Vagina (tissue), 2 donors: Measurements from ENCODE around the gene AMOTL2.

Source experiments
- POLR2AphosphoS5 ChIP-seq, 2 donors: sonication (generic); formaldehyde crosslinking; IDR thresholded peaks; one replicate each; pipeline ENCODE4 v1.9.0; 2017; ENCODE audit warnings: antibody characterized with exemption in 2 of 2, mild to moderate bottlenecking in 2 of 2, low read depth in 1 of 2; ENCODE audit not compliant: insufficient read depth in 1 of 2
- TF ChIP-seq, protein P1 (sequence below), 3 experiments: fragments of 450-650 bp in 2 of 3; fragments of 200-600 bp in 1 of 3; sonication (generic) in 1 of 3; IDR thresholded peaks; one replicate each; pipeline ENCODE4 v1.5.1; 2017 to 2019; ENCODE audit warnings: antibody characterized with exemption in 3 of 3, mild to moderate bottlenecking in 2 of 3, moderate library complexity in 2 of 3

DNA sequence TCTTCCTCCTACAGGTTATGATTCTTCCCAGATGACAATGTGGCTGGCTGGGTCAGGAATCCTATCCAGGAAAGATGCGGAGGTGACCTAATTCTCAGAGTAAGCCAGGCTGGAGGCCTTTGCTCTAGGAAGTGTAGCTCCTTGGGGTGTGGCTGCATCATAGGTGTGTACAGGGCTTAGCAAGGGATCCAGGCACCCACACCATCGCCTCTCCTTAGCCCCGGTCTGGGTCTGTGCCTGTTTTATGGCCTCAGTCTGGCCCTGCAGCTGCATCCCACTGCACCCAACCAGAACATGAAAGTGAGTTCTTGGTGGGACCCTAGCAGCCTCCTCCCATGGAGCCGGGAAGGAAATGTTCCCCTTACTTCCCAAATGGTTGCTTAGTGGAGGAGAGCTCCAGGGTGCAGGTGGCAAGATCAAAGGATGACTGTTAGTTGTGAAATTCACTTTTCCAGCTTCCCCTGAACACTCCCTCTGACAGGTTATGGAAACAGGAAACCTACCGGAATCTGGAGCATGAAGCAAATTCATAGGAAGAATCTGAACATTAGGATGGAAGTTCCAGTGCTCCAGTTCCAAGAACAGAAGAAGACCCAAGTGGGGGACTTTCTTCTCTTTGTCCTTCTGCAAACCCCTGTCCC lies 2.7 kb upstream of the AMOTL2 start:
- TF ChIP-seq, protein P1, sequence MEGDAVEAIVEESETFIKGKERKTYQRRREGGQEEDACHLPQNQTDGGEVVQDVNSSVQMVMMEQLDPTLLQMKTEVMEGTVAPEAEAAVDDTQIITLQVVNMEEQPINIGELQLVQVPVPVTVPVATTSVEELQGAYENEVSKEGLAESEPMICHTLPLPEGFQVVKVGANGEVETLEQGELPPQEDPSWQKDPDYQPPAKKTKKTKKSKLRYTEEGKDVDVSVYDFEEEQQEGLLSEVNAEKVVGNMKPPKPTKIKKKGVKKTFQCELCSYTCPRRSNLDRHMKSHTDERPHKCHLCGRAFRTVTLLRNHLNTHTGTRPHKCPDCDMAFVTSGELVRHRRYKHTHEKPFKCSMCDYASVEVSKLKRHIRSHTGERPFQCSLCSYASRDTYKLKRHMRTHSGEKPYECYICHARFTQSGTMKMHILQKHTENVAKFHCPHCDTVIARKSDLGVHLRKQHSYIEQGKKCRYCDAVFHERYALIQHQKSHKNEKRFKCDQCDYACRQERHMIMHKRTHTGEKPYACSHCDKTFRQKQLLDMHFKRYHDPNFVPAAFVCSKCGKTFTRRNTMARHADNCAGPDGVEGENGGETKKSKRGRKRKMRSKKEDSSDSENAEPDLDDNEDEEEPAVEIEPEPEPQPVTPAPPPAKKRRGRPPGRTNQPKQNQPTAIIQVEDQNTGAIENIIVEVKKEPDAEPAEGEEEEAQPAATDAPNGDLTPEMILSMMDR (IDR thresholded peaks at IDR 0.05): no peak
- no peak for TF ChIP-seq POLR2AphosphoS5 (IDR thresholded peaks at IDR 0.05; ENCODE audit: insufficient read depth in 1 of 2, low read depth in 1 of 2)
